H7 (cell line): ENCODE data around the gene OSBPL10. TPM values are rescaled to one million over a fixed set of nuclear protein-coding genes. Genes with fewer than 3 reads are reported as not detected.

Source experiments
- DNase-seq: peaks from one replicate; pipeline ENCODE4 v3.0.0; 2012
- H3K27me3 ChIP-seq: 2 replicates; pipeline ENCODE4 v1.6.0; 2011; ENCODE audit warnings: mild to moderate bottlenecking, low read length; ENCODE audit not compliant: control insufficient read depth, insufficient read depth
- H3K36me3 ChIP-seq: replicated peaks from 2 replicates; pipeline ENCODE4 v1.5.1; 2011; ENCODE audit warnings: low read length; ENCODE audit not compliant: control insufficient read depth, insufficient read depth
- H3K4me3 ChIP-seq: 2 replicates; pipeline ENCODE4 v1.5.1; 2011; ENCODE audit warnings: low read depth, mild to moderate bottlenecking, control low read depth, low read length, moderate library complexity; ENCODE audit not compliant: insufficient read depth
- total RNA-seq: library from RNA; depleted of rRNA; stranded (reverse); fragments of >200 nt; shearing (Covaris generic); gene quantifications from 2 replicates; pipeline ENCODE4 v1.2.3, GENCODE V29; 2014

The OSBPL10 gene
- total RNA-seq, 1 experiment from 2014 or later: 29.9 TPM

DNA sequence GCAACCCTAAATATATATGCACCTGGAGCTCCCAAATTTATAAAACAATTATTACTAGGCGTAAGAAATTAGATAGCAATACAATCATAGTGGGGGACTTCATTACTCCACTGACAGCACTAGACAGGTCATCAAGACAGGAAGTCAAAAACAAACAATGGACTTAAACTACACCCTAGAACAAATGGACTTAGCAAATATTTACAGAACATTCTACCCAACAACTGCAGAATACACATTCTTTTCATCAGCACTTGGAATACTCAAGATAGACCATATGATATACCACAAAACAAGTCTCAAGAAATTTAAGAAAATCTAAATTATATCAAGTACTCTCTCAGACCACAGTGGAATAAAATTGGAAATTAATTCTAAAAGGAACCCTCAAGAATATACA, 201.5 kb downstream of the OSBPL10 start:
- Histone ChIP-seq H3K36me3 (no peaks in the 10 kb centered on the region), H3K4me3 (no peak overlapping the region), H3K27me3 (no peaks in the 10 kb centered on the region)
- DNase-seq: no peak

DNA sequence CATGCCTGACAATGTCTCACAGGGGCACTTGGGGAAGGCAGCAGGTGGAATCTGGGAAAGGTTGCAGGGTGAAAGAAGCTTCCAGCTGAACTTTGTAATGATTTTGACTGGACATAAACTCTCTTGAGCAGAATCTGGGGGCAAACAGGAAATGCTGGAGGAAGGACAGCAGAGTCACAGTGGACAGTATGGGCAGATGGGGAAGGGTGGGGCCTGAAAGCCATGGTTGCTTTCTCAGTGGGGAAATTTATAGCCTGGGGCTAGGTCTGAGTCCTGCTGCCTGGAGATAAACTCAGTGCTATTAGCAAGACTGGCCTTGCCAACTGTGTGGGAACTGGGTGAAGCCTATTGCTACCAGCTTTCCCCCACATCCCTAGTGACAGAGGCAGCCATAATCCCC, 203.2 kb downstream of the OSBPL10 start:
- H3K4me3 ChIP-seq: no peak overlapping the region
- no peaks in the 10 kb centered on the region for H3K27me3 ChIP-seq
- no peak for DNase-seq
- H3K36me3 ChIP-seq: no peaks in the 10 kb centered on the region

DNA sequence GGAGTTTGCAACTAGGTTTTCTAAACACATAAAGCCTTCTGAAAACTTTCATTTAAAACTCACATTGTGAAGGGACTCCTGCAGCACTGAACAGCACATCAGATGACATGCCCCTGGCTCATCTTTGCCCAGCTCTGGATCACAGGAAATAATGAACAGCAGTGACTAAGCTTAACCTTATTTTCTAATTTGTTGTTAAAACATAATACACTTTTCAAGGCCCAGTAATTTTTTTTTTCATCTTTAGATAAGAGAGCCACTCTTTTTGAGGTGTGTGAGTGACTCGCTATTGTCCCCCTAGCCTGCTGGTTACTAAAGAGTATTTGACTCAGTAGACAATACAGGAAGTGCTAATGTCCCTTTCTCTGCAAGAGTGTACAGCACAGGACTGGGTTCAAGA, 204.0 kb downstream of the OSBPL10 start:
- no peak for DNase-seq
- Histone ChIP-seq H3K27me3 (no peaks in the 10 kb centered on the region), H3K4me3 (no peak overlapping the region), H3K36me3 (no peaks in the 10 kb centered on the region)

DNA sequence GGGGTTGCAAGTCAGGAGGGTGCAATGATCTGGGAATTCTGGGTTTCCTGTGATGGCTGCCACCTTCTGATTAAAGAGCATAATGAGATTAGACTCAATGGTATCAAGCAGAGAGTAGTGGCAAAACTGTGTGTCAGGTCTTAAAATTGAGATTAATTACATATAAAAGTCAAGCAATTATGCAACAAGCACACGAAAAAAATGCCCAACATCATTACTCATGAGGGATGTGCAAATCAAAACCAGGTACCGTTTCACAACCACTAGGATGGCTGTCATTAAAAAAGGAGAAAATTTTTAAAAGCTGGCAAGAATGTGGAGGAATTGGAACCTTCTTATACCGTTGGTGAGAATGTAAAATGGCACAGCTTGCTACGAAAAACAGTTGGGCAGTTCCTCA, 205.0 kb downstream of the OSBPL10 start:
- no peaks in the 10 kb centered on the region for H3K27me3 ChIP-seq
- no peak for DNase-seq
- no peak overlapping the region for H3K4me3 ChIP-seq
- no peaks in the 10 kb centered on the region for H3K36me3 ChIP-seq

DNA sequence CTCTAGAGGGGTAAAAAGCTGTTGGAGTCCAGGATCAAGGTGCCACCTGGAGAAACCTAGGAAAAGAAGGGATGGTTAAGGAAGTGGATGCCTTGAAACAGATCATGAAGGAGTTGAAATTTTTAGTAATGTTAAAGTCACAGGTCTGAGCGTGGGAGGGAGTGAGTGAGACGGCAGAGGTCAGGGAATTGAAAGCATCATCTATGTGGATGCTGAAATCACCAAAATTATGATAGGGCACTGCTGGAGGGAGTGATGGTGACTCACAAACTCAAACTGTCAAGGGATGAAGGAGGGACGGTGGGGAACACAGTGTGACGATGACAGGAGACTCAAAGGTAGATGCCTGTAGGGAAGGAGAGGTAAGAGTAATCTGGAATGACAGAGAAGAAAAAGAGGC, 205.7 kb downstream of the OSBPL10 start:
- Histone ChIP-seq H3K4me3 (no peak overlapping the region), H3K36me3 (no peaks in the 10 kb centered on the region), H3K27me3 (no peaks in the 10 kb centered on the region)
- DNase-seq: no peak

DNA sequence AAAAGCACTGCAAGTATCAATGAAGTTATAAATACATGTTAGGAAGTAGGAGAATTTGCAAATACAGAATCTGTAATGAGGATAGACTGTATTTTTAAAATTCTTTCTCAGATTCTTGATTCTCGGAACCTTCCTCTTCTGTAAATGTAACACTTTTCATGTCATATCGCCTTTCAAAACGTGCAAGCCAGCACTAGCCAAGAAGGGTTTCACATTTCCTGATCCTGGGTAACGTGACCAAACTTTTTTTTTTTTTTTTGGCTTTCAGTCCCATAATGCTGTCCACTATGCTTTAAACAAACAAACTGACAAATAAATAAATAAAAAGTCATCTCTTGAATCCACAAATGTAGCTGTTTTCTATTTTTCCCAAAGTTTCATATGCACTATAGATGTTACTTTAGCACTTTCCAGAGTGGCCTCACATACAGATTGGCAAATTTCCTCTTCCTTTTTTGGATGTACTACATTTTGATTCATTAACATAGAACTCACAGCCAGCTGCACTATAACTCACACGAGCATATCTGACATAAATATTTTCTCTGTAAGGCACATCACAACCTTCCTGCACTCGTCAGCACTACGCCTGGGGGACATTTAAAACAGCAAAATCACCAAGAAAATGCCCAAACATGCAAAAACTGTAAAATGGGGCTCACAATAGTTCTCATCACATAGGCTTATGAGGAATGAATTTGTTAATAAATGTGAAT, 208.1 kb downstream of the OSBPL10 start:
- H3K36me3 ChIP-seq: no peaks in the 10 kb centered on the region
- no peak overlapping the region for H3K4me3 ChIP-seq
- H3K27me3 ChIP-seq: no peaks in the 10 kb centered on the region
- no peak for DNase-seq

DNA sequence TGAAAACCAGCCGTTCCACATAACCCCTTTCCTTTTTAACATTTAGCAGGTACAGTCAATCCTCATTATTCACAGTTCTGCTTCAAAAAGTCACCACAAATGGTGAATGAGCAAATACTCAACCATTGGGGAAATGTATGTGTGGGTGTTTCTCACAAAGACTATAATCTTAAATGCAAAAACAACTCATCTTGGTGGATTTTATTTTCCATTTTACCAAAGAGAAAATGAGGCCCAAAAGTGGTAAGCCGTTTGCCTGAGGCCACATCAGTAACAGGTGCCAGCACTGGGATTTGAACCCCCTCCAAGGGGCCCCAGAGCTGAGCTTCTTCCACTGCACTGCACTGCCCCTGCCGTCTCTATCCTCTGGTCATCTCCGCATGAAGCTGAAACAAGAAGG, 208.8 kb downstream of the OSBPL10 start:
- no peak overlapping the region for H3K4me3 ChIP-seq
- no peak for DNase-seq
- H3K36me3 ChIP-seq: no peaks in the 10 kb centered on the region
- H3K27me3 ChIP-seq: no peaks in the 10 kb centered on the region

DNA sequence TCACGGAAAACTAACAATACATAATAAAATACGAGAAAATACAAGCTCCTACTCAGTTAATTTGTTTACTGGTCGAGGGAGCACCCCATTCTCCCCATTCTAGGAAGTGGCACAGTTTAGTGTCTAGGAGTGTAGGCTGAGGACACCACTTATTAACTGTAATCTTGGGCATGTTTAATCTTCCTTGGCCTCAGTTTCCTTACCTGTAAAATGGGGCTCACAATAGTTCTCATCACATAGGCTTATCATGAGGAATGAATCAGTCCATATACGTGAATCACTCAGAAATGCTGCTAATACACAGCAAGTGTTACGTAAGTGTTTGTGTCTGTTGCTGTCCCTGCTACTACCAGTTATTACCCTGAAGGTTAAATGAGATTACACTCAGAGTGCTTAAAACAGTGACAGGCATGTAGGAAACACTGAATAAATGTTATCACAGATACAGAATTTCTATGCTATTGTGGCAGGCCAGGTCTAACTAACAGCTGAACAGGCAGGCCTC, 210.2 kb downstream of the OSBPL10 start:
- no peaks in the 10 kb centered on the region for H3K36me3 ChIP-seq
- H3K4me3 ChIP-seq: no peak overlapping the region
- H3K27me3 ChIP-seq: no peaks in the 10 kb centered on the region
- DNase-seq: no peak

DNA sequence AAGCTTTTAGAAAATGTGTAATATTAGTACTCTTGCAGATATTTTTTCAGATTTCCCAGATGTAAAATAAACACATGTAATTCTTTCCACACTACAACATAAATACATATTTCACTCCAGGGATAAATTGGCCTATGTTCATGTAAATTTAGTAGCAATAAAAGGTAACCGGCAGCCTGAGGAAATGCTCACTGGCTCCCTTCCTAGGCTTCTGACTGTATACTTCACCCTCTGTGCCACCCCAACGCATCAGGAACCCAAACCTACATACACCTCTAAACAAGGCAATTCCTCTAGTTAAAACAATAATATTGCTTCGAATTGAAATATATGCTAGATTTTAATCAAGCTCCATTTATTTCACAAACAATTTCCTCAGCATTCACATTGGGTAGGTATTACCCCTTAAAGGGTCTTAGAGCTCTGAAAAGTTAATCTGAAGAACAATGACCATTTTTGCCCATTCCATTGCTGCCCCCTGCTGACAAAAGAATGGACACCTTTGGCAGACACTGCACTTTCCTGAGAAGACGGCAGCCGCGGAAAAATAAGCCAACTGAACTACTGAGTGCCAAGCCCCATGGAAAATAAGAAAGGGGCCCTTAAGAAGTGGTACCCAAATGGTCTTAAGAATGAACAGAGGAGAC, 212.5 kb downstream of the OSBPL10 start:
- Histone ChIP-seq H3K36me3 (no peaks in the 10 kb centered on the region; the same call in 1 of the 2 replicates), H3K27me3 (no peaks in the 10 kb centered on the region), H3K4me3 (no peak overlapping the region)
- no peak for DNase-seq

DNA sequence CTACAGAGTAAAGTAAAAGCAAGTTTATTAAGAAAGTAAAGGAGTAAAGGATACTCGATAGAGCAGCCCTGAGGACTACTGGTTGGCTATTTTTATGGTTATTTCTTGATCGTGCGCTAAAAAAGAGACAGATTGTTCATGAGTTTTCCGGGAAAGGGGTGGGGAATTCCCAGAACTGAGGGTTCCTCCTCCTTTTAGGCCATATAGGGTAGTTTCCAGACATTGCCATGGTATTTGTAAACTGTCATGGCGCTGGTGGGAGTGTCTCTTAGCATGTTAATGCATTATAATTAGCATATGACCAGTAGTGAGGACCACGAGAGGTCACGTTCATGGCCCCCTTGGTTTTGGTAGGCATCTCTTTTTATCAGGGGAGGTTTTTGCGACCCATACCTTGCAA, 213.1 kb downstream of the OSBPL10 start:
- Histone ChIP-seq H3K27me3 (no peaks in the 10 kb centered on the region), H3K36me3 (no peaks in the 10 kb centered on the region; the same call in 1 of the 2 replicates), H3K4me3 (no peak overlapping the region)
- DNase-seq: no peak

DNA sequence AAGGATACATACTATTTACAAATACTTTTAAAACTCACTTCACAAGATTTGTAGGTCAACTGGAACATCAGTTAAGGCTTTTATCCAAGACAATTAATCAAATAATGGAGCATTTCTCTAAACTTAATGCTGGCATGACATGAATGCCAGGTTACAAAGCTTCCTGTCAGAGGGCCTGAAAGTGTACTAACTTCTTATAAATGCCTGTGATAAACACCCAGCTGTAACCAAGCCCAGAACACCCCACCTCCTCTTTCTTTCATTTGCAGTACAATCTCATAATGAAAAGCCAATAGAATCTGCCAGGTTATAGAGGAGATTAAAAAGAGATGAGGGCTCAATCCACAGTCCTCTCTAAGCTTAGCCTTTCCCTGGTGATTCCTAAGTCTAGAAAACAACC, 214.4 kb downstream of the OSBPL10 start:
- no peaks in the 10 kb centered on the region; the same call in 1 of the 2 replicates for H3K36me3 ChIP-seq
- H3K27me3 ChIP-seq: no peaks in the 10 kb centered on the region
- no peak for DNase-seq
- H3K4me3 ChIP-seq: no peak overlapping the region

DNA sequence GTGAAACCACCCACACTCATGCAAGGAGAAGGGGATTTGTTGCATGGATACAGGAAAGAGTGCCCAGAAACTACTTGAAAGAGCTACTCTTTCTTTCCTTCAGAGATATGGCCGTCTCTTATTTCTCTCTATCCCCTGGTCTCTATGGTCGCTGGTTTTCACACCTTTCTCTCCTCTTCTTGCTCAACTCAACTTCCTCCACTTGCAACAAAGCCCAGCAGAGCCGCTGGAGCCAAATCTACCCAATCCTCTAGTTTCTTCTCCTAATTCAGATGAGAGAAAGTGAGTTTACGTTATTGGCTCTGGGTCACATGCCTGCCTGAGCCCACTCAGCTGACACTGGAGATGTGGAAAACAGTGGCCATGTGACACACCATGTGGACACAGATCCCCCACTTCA, 215.2 kb downstream of the OSBPL10 start:
- Histone ChIP-seq H3K27me3 (no peaks in the 10 kb centered on the region), H3K4me3 (no peak overlapping the region), H3K36me3 (no peaks in the 10 kb centered on the region; the same call in 1 of the 2 replicates)
- no peak for DNase-seq

DNA sequence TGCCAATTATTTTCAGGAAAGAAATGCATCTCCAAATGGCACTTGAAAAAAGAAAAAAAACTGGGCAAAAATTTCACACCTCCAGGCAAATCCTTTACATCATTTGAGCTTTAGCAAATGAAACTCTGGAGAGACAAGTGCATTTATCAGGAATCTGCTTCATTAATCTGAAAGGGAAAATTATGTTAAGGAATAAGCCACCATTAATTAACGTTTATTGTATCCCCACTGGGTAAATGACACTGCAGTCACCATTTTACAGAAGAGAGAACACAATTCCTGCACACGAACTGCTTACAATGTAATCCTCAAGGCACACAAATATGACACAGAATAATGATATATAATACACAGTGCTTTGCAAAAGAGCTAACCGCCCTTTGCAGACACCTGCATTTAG, 217.3 kb downstream of the OSBPL10 start:
- Histone ChIP-seq H3K4me3 (no peak overlapping the region), H3K36me3 (no peaks in the 10 kb centered on the region; the same call in 1 of the 2 replicates), H3K27me3 (no peaks in the 10 kb centered on the region)
- no peak for DNase-seq

DNA sequence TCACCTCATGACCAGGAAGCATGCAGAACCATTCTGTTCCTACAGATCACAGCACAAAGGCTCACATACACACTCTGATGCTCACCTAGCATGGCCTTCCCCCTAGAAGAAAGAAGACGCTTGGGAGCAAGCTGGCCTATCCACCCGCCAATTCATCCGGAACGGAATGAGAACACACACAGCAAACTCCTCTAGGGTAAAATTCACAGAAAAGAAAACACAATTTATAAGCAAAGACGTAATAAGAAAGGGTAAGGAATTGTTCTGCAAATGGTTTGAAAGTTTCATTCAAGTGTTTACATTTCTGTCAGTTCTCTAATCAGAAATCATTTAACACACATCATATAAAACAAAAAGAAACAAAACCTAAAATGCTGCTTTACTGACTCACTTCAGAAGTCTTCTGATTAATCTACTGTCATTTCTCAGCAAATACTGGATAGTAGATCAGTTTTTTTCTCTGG, 218.1 kb downstream of the OSBPL10 start:
- Histone ChIP-seq H3K27me3 (no peaks in the 10 kb centered on the region), H3K4me3 (no peak overlapping the region), H3K36me3 (no peaks in the 10 kb centered on the region; the same call in 1 of the 2 replicates)
- no peak for DNase-seq

DNA sequence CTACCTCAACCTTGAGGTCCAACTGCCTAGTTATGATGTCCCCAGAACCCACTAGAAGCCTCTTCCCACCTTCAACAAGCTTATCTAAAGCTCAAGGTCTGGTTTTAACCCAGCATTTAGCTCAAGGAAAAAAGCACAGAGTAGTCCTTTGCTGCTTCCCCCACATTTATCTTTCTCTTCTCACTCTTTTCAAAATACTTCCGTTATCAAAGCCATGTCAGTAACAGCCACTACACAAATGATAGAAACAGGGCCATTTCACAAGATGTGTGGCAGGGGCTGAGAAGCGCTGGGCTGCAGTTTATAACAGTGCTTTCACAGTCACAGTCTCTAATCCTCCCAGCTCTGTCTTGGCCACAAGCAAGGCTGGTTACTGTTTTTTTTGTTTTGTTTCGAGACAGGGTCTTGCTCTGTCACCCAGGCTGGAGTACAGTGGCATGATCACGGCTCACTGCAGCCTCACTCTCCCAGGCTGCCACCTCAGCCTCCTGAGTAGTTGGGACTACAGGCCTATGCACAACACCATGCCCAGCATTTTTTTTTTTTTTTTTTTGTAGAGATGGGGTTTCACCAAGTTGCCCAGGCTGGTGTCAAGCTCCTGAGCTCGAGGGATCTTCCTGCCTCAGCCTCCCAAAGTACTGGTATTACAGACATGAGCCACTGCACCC, 218.8 kb downstream of the OSBPL10 start:
- Histone ChIP-seq H3K4me3 (no peak overlapping the region), H3K27me3 (no peaks in the 10 kb centered on the region), H3K36me3 (no peaks in the 10 kb centered on the region; the same call in 1 of the 2 replicates)
- DNase-seq: no peak
